Activated naive CD4-positive, alpha-beta T cell treated with anti-CD3 and anti-CD28 coated beads for 36 hours (primary cell): ENCODE data around the gene MARK3. TPM values are rescaled to one million over a fixed set of nuclear protein-coding genes. Genes with fewer than 3 reads are reported as not detected.

Experiments
- CTCF ChIA-PET: fragments of 350-600 bp; sonication (Branson Sonifier 250); formaldehyde crosslinking; loops from one replicate; lab custom pipeline; 2021; ENCODE audit warnings: antibody characterized with exemption; lab: Charles Lee
- DNase-seq: peaks from one replicate; pipeline ENCODE4 v3.0.0-alpha.2; 2020
- H3K27ac Mint-ChIP-seq: one replicate; pipeline ENCODE4 v1.8.0; 2021; ENCODE audit warnings: mild to moderate bottlenecking, mixed read lengths
- H3K27me3 Mint-ChIP-seq: one replicate; pipeline ENCODE4 v1.8.0; 2021; ENCODE audit warnings: low read depth, mixed read lengths
- H3K36me3 Mint-ChIP-seq: one replicate; pipeline ENCODE4 v1.8.0; 2021; ENCODE audit warnings: low read depth, mixed read lengths
- H3K4me1 Mint-ChIP-seq: one replicate; pipeline ENCODE4 v1.8.0; 2021; ENCODE audit warnings: low read depth, mixed read lengths
- H3K4me3 Mint-ChIP-seq: one replicate; pipeline ENCODE4 v1.8.0; 2021; ENCODE audit warnings: mild to moderate bottlenecking, moderate library complexity, mixed read lengths
- H3K9me3 Mint-ChIP-seq: one replicate; pipeline ENCODE4 v1.8.0; 2021; ENCODE audit warnings: mixed read lengths
- intact Hi-C: fragments of 100-400 bp; cut with micrococcal nuclease; formaldehyde crosslinking; loops from one replicate; pipeline ENCODE4 v1.15.1; 2023
- total RNA-seq, 2 experiments: library from RNA; stranded (reverse); gene quantifications; one replicate each; pipeline ENCODE4 v1.2.3, GENCODE V29; 2021

Gene MARK3
- total RNA-seq, 2 experiments from 2014 or later: 62.2 to 64.7 TPM

DNA sequence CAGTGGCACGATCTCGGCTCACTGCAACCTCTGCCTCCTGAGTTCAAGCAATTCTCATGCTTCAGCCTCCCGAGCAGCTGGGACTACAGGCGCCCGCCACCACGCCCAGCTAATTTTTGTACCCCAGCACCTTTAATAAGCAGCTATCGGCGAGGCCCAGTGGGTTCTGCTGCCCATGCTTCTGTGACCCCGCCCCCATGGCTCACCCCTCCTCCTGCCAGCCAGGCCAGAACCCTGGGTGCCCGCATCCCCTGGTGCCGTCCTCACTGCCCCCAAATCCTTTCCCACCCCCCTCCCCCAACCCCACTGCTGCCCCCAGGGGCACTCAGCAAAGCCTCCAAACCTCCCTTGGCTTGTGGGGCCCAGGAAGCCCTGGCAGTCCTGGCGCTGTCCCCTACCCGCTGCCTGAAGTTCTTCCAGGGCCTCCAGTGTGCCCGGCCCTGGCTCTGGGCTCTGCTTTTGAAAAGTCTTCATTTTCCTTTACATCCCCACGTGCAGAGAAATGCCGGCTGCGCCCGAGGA lies 162.8 kb downstream of the MARK3 start:
- Mint-ChIP-seq H3K9me3 (no peaks in the 10 kb centered on the region), H3K27ac (no peak overlapping the region), H3K4me1 (no peaks in the 10 kb centered on the region), H3K27me3 (no peaks in the 10 kb centered on the region), H3K4me3 (no peak overlapping the region), H3K36me3 (no peaks in the 10 kb centered on the region)
- DNase-seq: no peak
- intact Hi-C loops: loop anchor here (1.0 to 5.0 kb wide), 3 partner anchors 30 to 471 kb away; no protein-coding TSS in a partner anchor
- CTCF ChIA-PET: interaction anchor here (1.0 to 1.7 kb wide), 3 partner anchors 27 to 42 kb away, joined by 3 to 14 read pairs (median 8); no protein-coding TSS in a partner anchor

DNA sequence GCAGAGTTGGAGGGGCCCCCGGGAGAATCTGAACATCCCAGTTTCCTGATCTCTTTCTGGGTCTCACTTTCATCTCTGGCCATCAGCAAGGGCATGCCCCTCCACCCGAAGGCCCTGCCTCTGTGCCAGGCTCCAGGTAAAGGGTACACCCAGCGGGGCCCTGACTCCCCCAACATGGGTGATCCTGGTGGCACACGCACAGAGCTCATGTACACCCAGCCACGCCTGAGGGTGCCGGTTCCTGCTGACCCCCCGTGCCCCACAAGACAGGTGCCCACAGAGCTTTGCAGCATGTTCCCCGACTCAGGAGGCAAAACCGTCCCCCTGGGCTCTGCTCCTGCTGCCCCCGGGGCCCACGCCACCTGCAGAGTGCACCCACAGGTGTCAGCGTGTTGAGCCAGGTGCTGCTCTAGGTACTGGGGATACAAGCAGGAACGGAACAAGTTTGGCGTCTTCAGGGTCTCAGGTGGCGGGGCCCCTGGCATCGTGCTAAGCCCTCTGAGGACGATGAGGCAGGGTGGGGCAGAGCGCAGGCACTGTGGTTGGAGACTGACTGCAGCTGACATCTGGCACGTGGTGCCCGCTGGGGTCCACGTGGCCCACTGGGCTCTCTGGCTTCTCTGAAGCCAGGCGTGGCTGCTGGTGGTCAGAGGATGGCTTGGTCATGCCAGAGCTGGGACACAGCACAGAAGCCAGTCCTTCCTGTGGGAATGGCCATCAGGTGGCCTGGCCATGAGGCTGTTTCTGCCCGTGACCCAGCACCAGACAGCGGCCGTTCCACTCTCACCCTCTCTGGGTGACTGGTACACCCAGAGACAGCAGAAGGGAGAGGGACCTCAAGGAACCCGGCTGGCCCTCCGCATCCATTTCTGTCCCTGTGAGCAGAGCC lies 163.5 kb downstream of the MARK3 start:
- no peak overlapping the region for H3K4me3 Mint-ChIP-seq
- no peaks in the 10 kb centered on the region for H3K9me3 Mint-ChIP-seq
- H3K27ac Mint-ChIP-seq: no peak overlapping the region
- CTCF ChIA-PET: interaction anchor here (1.7 kb wide), 1 partner anchor 30 kb away, joined by 7 read pairs; no protein-coding TSS in a partner anchor
- H3K27me3 Mint-ChIP-seq: no peaks in the 10 kb centered on the region
- no peak for DNase-seq
- intact Hi-C loops: loop anchor here (5.0 kb wide), 2 partner anchors 46 to 471 kb away; no protein-coding TSS in a partner anchor
- no peaks in the 10 kb centered on the region for H3K36me3 Mint-ChIP-seq
- H3K4me1 Mint-ChIP-seq: no peaks in the 10 kb centered on the region

DNA sequence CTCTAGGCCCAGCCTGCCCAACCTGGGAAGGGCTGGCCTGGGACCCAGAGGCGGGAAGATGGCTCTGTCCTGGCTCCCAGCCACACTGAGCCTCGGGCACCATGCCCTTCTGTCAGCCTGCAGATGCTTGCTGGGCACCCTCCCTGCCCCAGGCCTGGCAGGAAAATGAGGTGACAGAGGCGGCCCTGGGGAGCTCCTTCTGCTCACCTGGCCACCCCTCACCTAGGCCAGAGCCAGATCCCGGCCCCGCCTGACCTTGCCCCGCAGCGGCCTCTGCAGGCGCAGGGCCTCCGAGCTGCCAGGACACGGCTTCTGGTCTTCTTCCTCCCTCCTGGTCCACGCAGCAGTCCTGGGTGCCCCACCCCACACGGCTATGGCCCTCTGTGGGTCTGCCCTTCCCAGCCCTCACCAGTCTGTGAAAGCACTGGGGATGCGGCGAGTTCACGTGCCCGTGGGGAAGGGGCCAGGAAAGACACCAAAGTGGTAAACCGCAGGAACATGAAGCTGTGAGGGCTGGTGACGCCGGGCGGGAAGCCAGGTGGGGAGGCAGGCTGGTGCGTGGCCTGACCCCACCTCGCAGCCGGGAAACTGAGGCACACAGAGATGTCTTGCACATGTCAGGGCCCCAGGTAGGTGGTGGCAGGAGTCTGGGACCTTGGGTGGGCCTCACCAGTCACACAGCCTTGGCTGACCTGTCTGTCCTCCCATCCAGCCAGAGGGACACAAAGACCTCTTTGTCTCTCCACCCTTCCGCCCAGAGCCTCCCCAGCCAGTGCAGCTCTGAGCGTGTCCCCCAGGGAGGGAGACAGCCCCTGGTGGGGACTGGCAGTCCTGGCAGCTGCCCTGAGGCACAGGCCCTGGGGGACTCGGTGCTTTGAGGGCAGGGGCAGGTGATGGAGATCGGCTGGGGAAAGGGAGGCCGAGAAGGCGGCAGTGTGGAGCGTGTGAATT lies 164.4 kb downstream of the MARK3 start:
- no peak overlapping the region for H3K4me3 Mint-ChIP-seq
- H3K4me1 Mint-ChIP-seq: no peaks in the 10 kb centered on the region
- H3K27ac Mint-ChIP-seq: no peak overlapping the region
- CTCF ChIA-PET: interaction anchor here (0.5 to 1.7 kb wide), 2 partner anchors 31 to 165 kb away, joined by 3 to 7 read pairs; no protein-coding TSS in a partner anchor
- intact Hi-C loops: loop anchor here (5.0 kb wide), 2 partner anchors 47 to 472 kb away; no protein-coding TSS in a partner anchor
- H3K36me3 Mint-ChIP-seq: no peaks in the 10 kb centered on the region
- no peaks in the 10 kb centered on the region for H3K27me3 Mint-ChIP-seq
- no peak for DNase-seq
- H3K9me3 Mint-ChIP-seq: no peaks in the 10 kb centered on the region

DNA sequence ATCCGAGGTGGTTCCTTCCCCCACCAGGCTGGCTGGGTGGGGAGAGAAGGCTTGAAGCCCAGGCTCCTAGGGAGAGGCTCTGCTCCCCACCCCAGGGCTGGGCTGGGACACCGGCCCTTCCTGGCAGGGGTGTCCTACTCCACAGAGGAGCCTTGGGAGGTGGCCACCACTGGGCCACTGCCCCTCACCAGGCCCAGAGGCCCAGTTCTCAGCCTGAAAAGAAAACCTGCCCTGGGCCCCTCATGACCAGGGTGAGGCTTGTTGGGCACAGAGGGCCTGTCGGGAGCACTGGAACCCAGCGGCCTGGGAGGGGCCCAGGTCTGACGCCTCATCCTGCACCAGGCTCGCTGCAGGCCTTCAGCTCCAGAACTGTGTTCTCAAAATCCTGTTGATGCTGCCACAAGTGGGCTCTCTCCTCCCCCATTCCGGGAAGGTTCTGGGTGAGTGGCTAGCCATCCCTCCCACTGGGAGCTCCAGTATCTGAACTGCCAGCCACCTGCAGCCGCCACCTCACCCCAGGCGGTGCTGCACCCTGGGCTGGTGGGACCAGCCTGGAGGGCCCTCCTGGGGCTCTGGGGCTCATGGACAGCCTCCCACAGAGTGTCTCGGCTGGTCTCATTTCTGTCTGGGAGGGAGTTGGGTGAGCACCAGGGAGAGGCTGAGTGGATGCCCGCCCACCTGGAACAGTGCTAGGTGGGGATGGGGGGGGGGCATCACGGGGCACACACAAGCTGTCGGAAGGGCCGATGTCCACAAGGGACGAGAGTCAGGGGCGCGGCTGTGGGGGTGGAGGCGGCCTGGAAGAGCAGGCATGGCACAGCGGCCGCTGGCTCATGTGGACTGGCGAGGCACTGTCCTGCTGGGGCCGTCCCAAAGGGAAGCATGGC lies 165.5 kb downstream of the MARK3 start:
- no peak for DNase-seq
- no peaks in the 10 kb centered on the region for H3K27me3 Mint-ChIP-seq
- H3K4me3 Mint-ChIP-seq: no peak overlapping the region
- intact Hi-C loops: no loop called here
- peaks cover 4% of the 10 kb centered on the region for H3K36me3 Mint-ChIP-seq
- CTCF ChIA-PET: interaction anchor here (1.1 kb wide), 1 partner anchor 32 kb away, joined by 3 read pairs; no protein-coding TSS in a partner anchor
- no peaks in the 10 kb centered on the region for H3K9me3 Mint-ChIP-seq
- peaks cover 3% of the 10 kb centered on the region for H3K4me1 Mint-ChIP-seq
- H3K27ac Mint-ChIP-seq: no peak overlapping the region

DNA sequence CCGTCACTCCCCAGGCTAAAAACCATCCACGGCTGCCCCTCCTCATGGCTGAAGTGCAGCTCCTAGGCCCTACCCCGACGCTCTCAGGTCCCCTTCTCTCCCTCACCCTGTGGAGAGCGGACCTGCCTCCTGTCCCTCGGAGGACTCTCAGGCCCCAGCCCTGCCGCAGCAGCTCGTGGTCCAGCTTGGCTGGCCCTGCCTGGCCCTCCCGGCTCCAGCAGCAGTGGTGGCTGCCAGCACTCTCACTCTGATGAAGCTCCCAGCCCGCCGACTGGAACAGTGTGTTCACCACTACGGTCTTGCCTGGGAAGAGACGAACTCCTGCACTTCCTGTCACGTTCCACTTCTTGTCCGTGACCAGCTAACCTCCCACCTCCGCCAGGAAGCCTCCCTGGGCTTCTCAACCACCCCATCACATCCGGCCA lies 166.1 kb downstream of the MARK3 start:
- peaks cover 4% of the 10 kb centered on the region for H3K36me3 Mint-ChIP-seq
- CTCF ChIA-PET: interaction anchor here (1.1 to 1.2 kb wide), 2 partner anchors 11 to 33 kb away, joined by 3 to 4 read pairs; partner anchors contain the start of genes BAG5 and COA8
- no peak overlapping the region for H3K4me3 Mint-ChIP-seq
- DNase-seq: no peak
- H3K4me1 Mint-ChIP-seq: peaks cover 3% of the 10 kb centered on the region
- H3K27ac Mint-ChIP-seq: no peak overlapping the region
- H3K9me3 Mint-ChIP-seq: no peaks in the 10 kb centered on the region
- intact Hi-C loops: no loop called here
- H3K27me3 Mint-ChIP-seq: no peaks in the 10 kb centered on the region

DNA sequence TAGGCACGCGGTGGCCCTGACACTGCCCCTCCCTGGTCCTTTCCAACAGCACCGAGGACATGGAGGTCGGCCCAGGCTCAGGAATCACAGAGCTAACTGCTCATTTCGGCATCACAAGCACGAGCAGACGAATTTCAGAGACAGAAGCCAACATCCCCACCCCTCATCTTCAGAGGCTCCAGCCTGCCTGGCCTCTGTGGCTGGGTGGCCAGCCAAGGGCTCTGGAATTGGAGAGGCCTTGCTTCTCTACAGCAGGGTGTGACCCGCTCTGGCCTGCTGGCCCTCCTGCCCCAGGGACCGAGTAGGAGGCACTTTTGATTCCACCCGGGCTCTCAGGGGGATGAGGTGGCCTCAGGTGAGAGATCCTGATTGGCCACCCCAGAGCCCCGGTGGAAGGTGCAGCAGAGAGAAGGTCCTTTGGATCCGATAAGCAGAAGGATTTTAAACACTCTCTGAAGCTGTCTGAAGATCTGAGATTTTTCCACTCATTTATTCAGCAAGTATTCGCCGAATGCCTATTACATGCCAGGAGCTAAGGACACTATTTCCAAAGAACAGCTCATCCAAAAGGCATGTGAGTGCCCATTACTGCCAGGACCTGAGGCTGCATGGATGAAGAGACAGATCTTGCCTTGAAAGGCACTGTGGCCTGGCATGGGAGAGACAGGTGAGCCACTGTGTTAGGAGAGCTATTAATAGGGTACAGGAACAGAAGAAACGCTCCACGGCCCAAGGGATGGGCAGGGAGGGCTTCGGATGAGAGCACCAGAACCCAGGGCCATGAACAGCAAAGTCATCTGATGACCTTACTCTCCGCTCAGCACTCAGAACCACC lies 167.0 kb downstream of the MARK3 start:
- Mint-ChIP-seq H3K4me3 (no peak overlapping the region), H3K27me3 (no peaks in the 10 kb centered on the region), H3K27ac (no peak overlapping the region), H3K36me3 (peaks cover 4% of the 10 kb centered on the region), H3K4me1 (peaks cover 6% of the 10 kb centered on the region), H3K9me3 (no peaks in the 10 kb centered on the region)
- CTCF ChIA-PET: interaction anchor here (1.2 to 1.4 kb wide), 2 partner anchors 10 to 33 kb away, joined by 4 read pairs; partner anchors contain the start of genes BAG5 and COA8
- intact Hi-C loops: no loop called here
- no peak for DNase-seq

DNA sequence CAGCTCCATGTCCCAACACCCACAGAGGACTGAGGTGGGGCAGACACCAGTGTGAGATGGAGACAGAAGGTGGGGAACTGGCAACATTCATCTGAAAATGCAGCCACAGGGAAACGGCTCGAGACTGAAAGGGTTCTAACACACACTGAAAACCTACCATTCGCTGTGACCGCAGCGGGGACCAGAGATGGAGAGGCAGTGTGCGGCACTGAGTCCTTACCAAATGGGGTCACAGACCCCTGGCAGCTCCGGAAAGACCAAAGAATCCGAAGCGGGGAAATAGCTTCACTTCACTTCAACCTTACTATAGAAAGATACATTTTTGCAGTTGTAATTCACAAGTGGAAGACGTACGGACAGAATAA lies 167.6 kb downstream of the MARK3 start:
- CTCF ChIA-PET: interaction anchor here (1.4 kb wide), 1 partner anchor 34 kb away, joined by 4 read pairs; no protein-coding TSS in a partner anchor
- H3K27ac Mint-ChIP-seq: no peak overlapping the region
- DNase-seq: no peak
- no peaks in the 10 kb centered on the region for H3K27me3 Mint-ChIP-seq
- peaks cover 11% of the 10 kb centered on the region for H3K4me1 Mint-ChIP-seq
- peaks cover 4% of the 10 kb centered on the region for H3K36me3 Mint-ChIP-seq
- H3K4me3 Mint-ChIP-seq: no peak overlapping the region
- intact Hi-C loops: no loop called here
- no peaks in the 10 kb centered on the region for H3K9me3 Mint-ChIP-seq

Other genes with a start within 250 kb of the MARK3 start
- 100 to 1,000 TPM; 117 to 121 TPM for gene EIF5, start 51.2 kb upstream of the MARK3 start, total RNA-seq
- gene CKB, start 137.4 kb downstream of the MARK3 start, total RNA-seq: 1 to 10 TPM; 3.8 to 4.9 TPM
- gene TRMT61A, start 143.8 kb downstream of the MARK3 start, total RNA-seq: 1 to 10 TPM; 6.6 to 6.7 TPM
- 10 to 100 TPM; 15.5 to 16.6 TPM for gene BAG5, start 177.2 kb downstream of the MARK3 start, total RNA-seq
- gene COA8, start 177.5 kb downstream of the MARK3 start, total RNA-seq: 10 to 100 TPM; 36.8 to 48.4 TPM
- 100 to 1,000 TPM in 1 of 2 experiments, 10 to 100 TPM in 1; 94.8 to 101 TPM for gene KLC1, start 243.8 kb downstream of the MARK3 start, total RNA-seq